GM12878 (cell line): ENCODE data around the gene SNAP91. TPM values are rescaled to one million over a fixed set of nuclear protein-coding genes. Genes with fewer than 3 reads are reported as not detected.

Experiments used
- ATAC-seq: fragments of 200-7000 bp; cut with Tn5 transposase; 3 replicates; pipeline ENCODE4 v1.9.1; 2020; ENCODE audit warnings: mild to moderate bottlenecking, moderate library complexity
- BruUV-seq: library from RNA; stranded (reverse); fragments of 400-500 nt; replicated peaks from 2 replicates; lab custom pipeline; 2021; lab: Mats Ljungman, UMichigan
- CTCF ChIA-PET: fragments of 300-600 bp; sonication (Branson Sonifier 250); formaldehyde crosslinking; extraction: SDS; loops from one replicate; lab custom pipeline; 2021; ENCODE audit warnings: inconsistent platforms; lab: Yijun Ruan, JAX
- POLR2A ChIA-PET: fragments of 350-600 bp; formaldehyde crosslinking; extraction: SDS; loops from one replicate; lab custom pipeline; 2021; ENCODE audit warnings: inconsistent platforms; lab: Charles Lee
- RAD21 ChIA-PET: fragments of 300-600 bp; sonication (Branson Sonifier 250); formaldehyde crosslinking; loops from one replicate; lab custom pipeline; 2023; ENCODE audit warnings: antibody characterized with exemption; ENCODE audit not compliant: unreplicated experiment; lab: Charles Lee
- SMC1A ChIA-PET: fragments of 300-600 bp; sonication (Branson Sonifier 250); formaldehyde crosslinking; loops from one replicate; lab custom pipeline; 2023; ENCODE audit not compliant: unreplicated experiment, uncharacterized antibody; lab: Charles Lee
- DNase-seq: peaks from one replicate; pipeline ENCODE4 v3.0.0-alpha.2; 2011; ENCODE audit warnings: low read depth, low spot score
- FAIRE-seq: peaks from 3 replicates; lab custom pipeline; 2011; peaks lifted over from hg19 to GRCh38; lab: Jason Lieb, UNC
- H2AFZ ChIP-seq: 2 replicates; pipeline ENCODE4 v1.6.0; 2011; ENCODE audit warnings: low read depth, low read length, control low read depth; ENCODE audit not compliant: control insufficient read depth
- H3K27ac ChIP-seq: 2 replicates; pipeline ENCODE4 v1.5.1; 2011; ENCODE audit warnings: control low read depth; ENCODE audit not compliant: control insufficient read depth, insufficient read depth
- H3K27me3 ChIP-seq, 2 experiments: replicated peaks in 1 of 2; 2 replicates each; pipeline versions ENCODE4 v1.6.0 to v1.6.1; 2011; ENCODE audit warnings: low read length in 1 of 2; ENCODE audit not compliant: control insufficient read depth in 2 of 2, insufficient read depth in 2 of 2
- H3K36me3 ChIP-seq, 2 experiments: 2 replicates each; pipeline ENCODE4 v1.5.1; 2011; ENCODE audit warnings: low read length in 1 of 2; ENCODE audit not compliant: control insufficient read depth in 2 of 2, insufficient read depth in 2 of 2
- H3K4me1 ChIP-seq: 2 replicates; pipeline ENCODE4 v1.6.1; 2011; ENCODE audit warnings: mild to moderate bottlenecking, low read length, moderate library complexity, mixed read lengths; ENCODE audit not compliant: control insufficient read depth, insufficient read depth
- H3K4me2 ChIP-seq: 2 replicates; pipeline ENCODE4 v1.6.0; 2011; ENCODE audit warnings: control low read depth; ENCODE audit not compliant: control insufficient read depth, insufficient read depth
- H3K4me3 ChIP-seq: fragments of 200-600 bp; sonication (generic); 2 replicates; pipeline ENCODE4 v1.5.1; 2016
- H3K79me2 ChIP-seq: 2 replicates; pipeline ENCODE4 v1.6.0; 2011; ENCODE audit warnings: low read length; ENCODE audit not compliant: control insufficient read depth, insufficient read depth
- H3K9ac ChIP-seq: 2 replicates; pipeline ENCODE4 v1.8.0; 2011; ENCODE audit warnings: low read length, control low read depth, mixed read lengths; ENCODE audit not compliant: control insufficient read depth, insufficient read depth
- H3K9me3 ChIP-seq: replicated peaks from 3 replicates; pipeline ENCODE4 v1.5.1; 2011; ENCODE audit warnings: mild to moderate bottlenecking, low read length; ENCODE audit not compliant: control insufficient read depth, insufficient read depth
- H4K20me1 ChIP-seq: 2 replicates; pipeline ENCODE4 v1.6.0; 2011; ENCODE audit not compliant: control insufficient read depth, insufficient read depth
- BCLAF1 ChIP-seq: fragments of 450-650 bp; IDR thresholded peaks from 2 replicates; pipeline ENCODE4 v1.6.1; 2017; ENCODE audit warnings: antibody characterized with exemption, mild to moderate bottlenecking, moderate library complexity
- BMI1 ChIP-seq: fragments of 450-650 bp; IDR thresholded peaks from 2 replicates; pipeline ENCODE4 v1.6.1; 2016; ENCODE audit warnings: mild to moderate bottlenecking, moderate library complexity, borderline replicate concordance
- EGR1 ChIP-seq, 2 experiments: IDR thresholded peaks; 1 replicate in 1 of 2; 2 replicates in 1 of 2; pipeline ENCODE4 v1.6.1; 2011 to 2012; ENCODE audit warnings: low read depth in 2 of 2, low read length in 2 of 2, borderline replicate concordance in 1 of 2, mild to moderate bottlenecking in 1 of 2, moderate library complexity in 1 of 2
- ETV6 ChIP-seq, 2 experiments: fragments of 450-650 bp in 1 of 2; IDR thresholded peaks in 1 of 2; conservative IDR thresholded peaks in 1 of 2; 2 replicates each; pipeline ENCODE4 v1.6.1; 2014; ENCODE audit warnings: antibody characterized with exemption in 1 of 2, borderline replicate concordance in 1 of 2, low read depth in 1 of 2, mild to moderate bottlenecking in 1 of 2, moderate library complexity in 1 of 2
- MYC ChIP-seq: IDR thresholded peaks from 2 replicates; pipeline ENCODE4 v1.6.1; 2011; ENCODE audit warnings: mild to moderate bottlenecking, low read length, moderate library complexity, inconsistent platforms; ENCODE audit not compliant: insufficient read depth, insufficient replicate concordance, insufficient read length, severe bottlenecking
- NBN ChIP-seq: fragments of 450-650 bp; IDR thresholded peaks from 2 replicates; pipeline ENCODE4 v1.6.1; 2016
- NFYB ChIP-seq: IDR thresholded peaks from 2 replicates; pipeline ENCODE4 v1.6.1; 2011; ENCODE audit warnings: low read depth, mild to moderate bottlenecking, low read length, improper control_type of control experiment, moderate library complexity; ENCODE audit not compliant: insufficient read depth
- PAX5 ChIP-seq: IDR thresholded peaks from 2 replicates; pipeline ENCODE4 v1.6.1; 2011; ENCODE audit warnings: low read depth, low read length, borderline replicate concordance
- POLR2A ChIP-seq: IDR thresholded peaks from 2 replicates; pipeline ENCODE4 v1.6.1; 2011; ENCODE audit warnings: low read depth, mild to moderate bottlenecking, low read length
- RB1 ChIP-seq: fragments of 450-650 bp; formaldehyde crosslinking; IDR thresholded peaks from 2 replicates; pipeline ENCODE4 v1.6.1; 2017; ENCODE audit warnings: mild to moderate bottlenecking, borderline replicate concordance
- RELB ChIP-seq: fragments of 450-650 bp; IDR thresholded peaks from 2 replicates; pipeline ENCODE4 v1.6.1; 2017; ENCODE audit warnings: low read depth, mild to moderate bottlenecking, moderate library complexity
- SMAD5 ChIP-seq: IDR thresholded peaks from 2 replicates; pipeline ENCODE4 v1.6.1; 2016; ENCODE audit warnings: antibody characterized with exemption, low read depth
- SREBF2 ChIP-seq: IDR thresholded peaks from 2 replicates; pipeline ENCODE4 v1.6.1; 2012; ENCODE audit warnings: mild to moderate bottlenecking, low read length
- TAF1 ChIP-seq: IDR thresholded peaks from 2 replicates; pipeline ENCODE4 v1.6.1; 2011; ENCODE audit warnings: mild to moderate bottlenecking, low read depth, low read length, borderline replicate concordance
- ZZZ3 ChIP-seq: IDR thresholded peaks from 2 replicates; pipeline ENCODE4 v1.6.1; 2011; ENCODE audit warnings: low read depth; ENCODE audit not compliant: control insufficient read depth, insufficient read length
- WGBS: methylation state at CpG from one replicate; pipeline ENCODE4 v1.1.6; 2016; ENCODE audit warnings: low lambda C conversion rate; ENCODE audit not compliant: insufficient replicate concordance, insufficient coverage; ENCODE audit errors: missing lambda C conversion rate; 5-methylcytosine and 5-hydroxymethylcytosine counted together
- in situ Hi-C: fragments of 300-500 bp; cut with MboI; formaldehyde crosslinking; loops from 9 replicates; pipeline ENCODE4 v1.14.3; 2018; ENCODE audit warnings: mixed read lengths
- intact Hi-C: fragments of 100-400 bp; cut with micrococcal nuclease; formaldehyde crosslinking; loops from one replicate; pipeline ENCODE4 v1.14.2; 2022; ENCODE audit not compliant: unreplicated experiment
- polyA plus RNA-seq, 11 experiments: library from polyadenylated mRNA; depleted of rRNA in 4 of 11; unstranded in 6 of 11; stranded (reverse) in 5 of 11; fragments of >200 nt; fragmentation: Nextera tagmentation in 4 of 11; fragmentation: Illumina TruSeq in 1 of 11; extraction: Ambion mirVana in 4 of 11; extraction: Trizol in 1 of 11; gene quantifications; 1 replicate in 1 of 11; 2 replicates in 10 of 11; pipeline versions ENCODE4 v1.2.1 to v1.2.3, GENCODE V29; 2011 to 2016; ENCODE audit warnings: inconsistent platforms in 2 of 11, missing spikeins in 2 of 11, low read depth in 1 of 11
- total RNA-seq, 4 experiments: library from RNA; depleted of rRNA in 3 of 4; stranded (reverse); fragments of >200 nt in 3 of 4; fragmentation: Illumina TruSeq in 1 of 4; extraction: Trizol in 1 of 4; gene quantifications; 2 replicates each; pipeline versions ENCODE4 v1.2.1 to v1.2.3, GENCODE V29; 2013 to 2021

The SNAP91 gene
- total and polyA plus RNA-seq, 10 of the 15 experiments (the other 5 are each of a cell fraction or from before 2014, with no cell fraction given): 0.01 to 0.49 (median 0.12) TPM; not detected in 2

GRCh38 chr6:83757021-83757420 is 48.1 kb upstream of the SNAP91 start:
- H2AFZ ChIP-seq: no peak overlapping the region
- ATAC-seq: no peak
- H3K79me2 ChIP-seq: no peaks in the 10 kb centered on the region
- H3K4me2 ChIP-seq: no peak overlapping the region
- no peak overlapping the region for H3K4me3 ChIP-seq
- no peaks in the 10 kb centered on the region for H3K4me1 ChIP-seq
- SMC1A ChIA-PET: interaction anchor here (1.6 to 1.8 kb wide), 2 partner anchors 9 to 24 kb away, joined by 4 to 6 read pairs; no protein-coding TSS in a partner anchor
- H3K36me3 ChIP-seq: no peaks in the 10 kb centered on the region
- TF ChIP-seq RB1: no peak
- TF ChIP-seq BCLAF1: no peak
- no peak for TF ChIP-seq POLR2A
- TF ChIP-seq TAF1: no peak
- DNase-seq: no peak
- no peaks in the 10 kb centered on the region for H3K27me3 ChIP-seq
- BruUV-seq: no TSS peak
- no peaks in the 10 kb centered on the region for H4K20me1 ChIP-seq
- no peak for FAIRE-seq
- POLR2A ChIA-PET: no interaction called here
- intact Hi-C loops (no loop called here), in situ Hi-C loops (no loop called here)
- H3K9me3 ChIP-seq: no peaks in the 10 kb centered on the region; the same call in 2 of the 3 replicates
- RAD21 ChIA-PET: no interaction called here
- H3K27ac ChIP-seq: no peak overlapping the region
- CTCF ChIA-PET: no interaction called here
- H3K9ac ChIP-seq: no peak overlapping the region

GRCh38 chr6:83756565-83756964 is 47.7 kb upstream of the SNAP91 start:
- Histone ChIP-seq H3K4me2 (no peak overlapping the region), H3K27ac (no peak overlapping the region), H3K79me2 (no peaks in the 10 kb centered on the region), H3K4me1 (no peaks in the 10 kb centered on the region), H2AFZ (no peak overlapping the region), H4K20me1 (no peaks in the 10 kb centered on the region), H3K27me3 (no peaks in the 10 kb centered on the region), H3K9ac (no peak overlapping the region), H3K36me3 (no peaks in the 10 kb centered on the region), H3K9me3 (no peaks in the 10 kb centered on the region; the same call in 2 of the 3 replicates), H3K4me3 (no peak overlapping the region)
- in situ Hi-C loops: no loop called here
- FAIRE-seq: no peak
- WGBS: 25% methylated on average over 2 of the region's 2 CpGs
- no peak for DNase-seq
- no TSS peak for BruUV-seq
- SMC1A ChIA-PET: interaction anchor here (1.6 kb wide), 1 partner anchor 23 kb away, joined by 6 read pairs; no protein-coding TSS in a partner anchor
- intact Hi-C loops: no loop called here
- POLR2A ChIA-PET: no interaction called here
- no peak for ATAC-seq
- RAD21 ChIA-PET: no interaction called here
- CTCF ChIA-PET: interaction anchor here (0.5 kb wide), 1 partner anchor 279 kb away, joined by 3 read pairs; no protein-coding TSS in a partner anchor
- TF ChIP-seq ETV6 (conservative IDR thresholded peaks at IDR 0.05 in 1 of 2, IDR thresholded peaks at IDR 0.05 in 1 of 2; ENCODE audit: borderline replicate concordance in 1 of 2, low read depth in 1 of 2) (no peak), EGR1 (IDR thresholded peaks at IDR 0.05; ENCODE audit: borderline replicate concordance in 1 of 2, low read depth in 2 of 2, low read length in 2 of 2) (no peak), SMAD5 (no peak), NFYB (no peak), MYC (no peak), BMI1 (no peak), ZZZ3 (no peak), SREBF2 (no peak), RELB (no peak), PAX5 (no peak), NBN (no peak)
